H1 (cell line): Measurements from ENCODE around the gene B3GAT1. TPM values are rescaled to one million over a fixed set of nuclear protein-coding genes. Genes with fewer than 3 reads are reported as not detected.

Experiments
- ASH2L ChIP-seq: fragments of 200-600, 300-600 bp; sonication (generic); IDR thresholded peaks from one replicate; pipeline ENCODE4 v1.7.1; 2017; ENCODE audit warnings: low read length
- CBX8 ChIP-seq: fragments of 300-800, 300-1000 bp; sonication (generic); IDR thresholded peaks from 2 replicates; pipeline ENCODE4 v1.7.1; 2016; ENCODE audit warnings: low read depth, low read length, borderline replicate concordance
- CHD7 ChIP-seq: fragments of 300-600 bp; sonication (generic); IDR thresholded peaks from 2 replicates; pipeline ENCODE4 v1.7.1; 2012; ENCODE audit warnings: low read length, moderate library complexity, mild to moderate bottlenecking, inconsistent platforms; ENCODE audit not compliant: insufficient replicate concordance
- JUND ChIP-seq: IDR thresholded peaks from 2 replicates; pipeline ENCODE4 v1.6.1; 2011; ENCODE audit warnings: mild to moderate bottlenecking, improper control_type of control experiment, low read length
- KDM4A ChIP-seq: IDR thresholded peaks from one replicate; pipeline ENCODE4 v1.7.1; 2012; ENCODE audit warnings: low read depth, mild to moderate bottlenecking, moderate library complexity, low read length, inconsistent platforms; ENCODE audit not compliant: severe bottlenecking
- polyA plus RNA-seq, 7 experiments: library from polyadenylated mRNA; depleted of rRNA in 3 of 7; stranded (reverse) in 5 of 7; unstranded in 2 of 7; fragments of >200 nt in 5 of 7; fragments of 200-250 nt in 2 of 7; gene quantifications; 1 replicate in 5 of 7; 2 replicates in 1 of 7; 4 replicates in 1 of 7; pipeline versions ENCODE4 v1.2.1 to v1.2.3, GENCODE V29; 2011 to 2013; ENCODE audit warnings: missing spikeins in 2 of 7, mixed read lengths in 2 of 7
- total RNA-seq: library from RNA; stranded (reverse); fragmentation: NEBNext Ultra II Directional; extraction: Animal tissue kit (Norgen Biotek cat#: 25700); gene quantifications from 2 replicates; pipeline ENCODE4 v1.2.1, GENCODE V29; 2021

Gene B3GAT1
- total and polyA plus RNA-seq, 2 of the 8 experiments (the other 6 are each of a cell fraction or from before 2014, with no cell fraction given), result 19.7 to 32.4 TPM

GRCh38 chr11:134432776-134433175 is 20.7 kb upstream of the B3GAT1 start (continued):
- TF ChIP-seq CHD7 (no peak), JUND (no peak), ASH2L (no peak), CBX8 (no peak), KDM4A (no peak)
- TF ChIP-seq, all 59 proteins: peak for 0
